ENCODE data around the gene SLC66A1.

Gene SLC66A1

GRCh38 chr1:19305880-19306279, 6.2 kb upstream of the SLC66A1 start:
- DNase-seq (ENCODE audit: low spot score) = no peak

- DNase-seq (ENCODE audit: low spot score) = no peak
Observed at GRCh38 chr1:19306941-19307340, 5.2 kb upstream of the SLC66A1 start.

- DNase-seq (ENCODE audit: low spot score) = no peak
Observed at GRCh38 chr1:19307794-19308508, 4.2 kb upstream of the SLC66A1 start.

- no peak for DNase-seq (ENCODE audit: low spot score)
Observed at GRCh38 chr1:19308509-19308907, 3.6 kb upstream of the SLC66A1 start.

GRCh38 chr1:19309123-19309813, 2.9 kb upstream of the SLC66A1 start:
- DNase-seq (ENCODE audit: low spot score) = peak; percentile 73

GRCh38 chr1:19310061-19310460, 2.1 kb upstream of the SLC66A1 start:
- DNase-seq (ENCODE audit: low spot score) = no peak

GRCh38 chr1:19310720-19311502, 1.2 kb upstream of the SLC66A1 start:
- peak; percentile 33 for DNase-seq (ENCODE audit: low spot score)

GRCh38 chr1:19311503-19311930, 609 bp upstream of the SLC66A1 start:
- DNase-seq (ENCODE audit: low spot score) = no peak

GRCh38 chr1:19312782-19313635, 883 bp downstream of the SLC66A1 start:
- no peak for DNase-seq (ENCODE audit: low spot score)

GRCh38 chr1:19313636-19313959, 1.5 kb downstream of the SLC66A1 start:
- DNase-seq (ENCODE audit: low spot score) = no peak

GRCh38 chr1:19313961-19314882, 2.1 kb downstream of the SLC66A1 start:
- DNase-seq (ENCODE audit: low spot score) = no peak

GRCh38 chr1:19315378-19316198, 3.5 kb downstream of the SLC66A1 start:
- DNase-seq (ENCODE audit: low spot score) = peak; percentile 83

GRCh38 chr1:19317126-19317910, 5.2 kb downstream of the SLC66A1 start:
- DNase-seq (ENCODE audit: low spot score) = no peak

GRCh38 chr1:19319196-19319595, 7.1 kb downstream of the SLC66A1 start:
- no peak for DNase-seq (ENCODE audit: low spot score)

GRCh38 chr1:19321071-19321470, 8.9 kb downstream of the SLC66A1 start:
- DNase-seq (ENCODE audit: low spot score) = no peak

GRCh38 chr1:19322481-19322880, 10.4 kb downstream of the SLC66A1 start:
- DNase-seq (ENCODE audit: low spot score) = no peak

GRCh38 chr1:19323987-19324664, 12.0 kb downstream of the SLC66A1 start:
- DNase-seq (ENCODE audit: low spot score) = no peak

- DNase-seq (ENCODE audit: low spot score) = no peak
Observed at GRCh38 chr1:19324665-19324990, 12.5 kb downstream of the SLC66A1 start.
